ENCODE data around the gene MTMR8.
"Not testable (repeated sequence)": the region's sequence is repeated elsewhere in the genome, so short reads cannot be mapped to it uniquely, and the experiment has no call there.

MTMR8 gene

DNA sequence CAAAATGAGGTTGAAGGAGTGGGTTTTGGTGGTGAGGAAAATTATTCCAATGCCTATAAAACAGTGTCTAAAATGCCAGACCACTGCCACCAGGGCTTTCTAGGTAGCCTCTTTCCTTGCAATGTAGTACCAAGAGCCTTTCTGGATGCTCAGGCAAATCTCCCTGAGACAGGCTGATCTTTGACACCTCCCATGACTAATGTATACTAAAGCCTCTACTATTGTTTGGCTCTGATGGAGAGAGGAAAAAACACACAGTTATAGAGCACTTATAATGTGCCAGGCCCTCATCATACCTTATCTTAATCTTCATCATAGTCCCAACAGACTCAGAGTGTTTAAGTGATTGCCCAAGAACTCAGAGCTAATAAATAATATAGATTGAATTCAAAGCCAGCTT lies 5.8 kb downstream of the MTMR8 start:
- DNase-seq (ENCODE audit: extremely low read depth, insufficient read length) = no peak
- TF ChIP-seq, protein P1, sequence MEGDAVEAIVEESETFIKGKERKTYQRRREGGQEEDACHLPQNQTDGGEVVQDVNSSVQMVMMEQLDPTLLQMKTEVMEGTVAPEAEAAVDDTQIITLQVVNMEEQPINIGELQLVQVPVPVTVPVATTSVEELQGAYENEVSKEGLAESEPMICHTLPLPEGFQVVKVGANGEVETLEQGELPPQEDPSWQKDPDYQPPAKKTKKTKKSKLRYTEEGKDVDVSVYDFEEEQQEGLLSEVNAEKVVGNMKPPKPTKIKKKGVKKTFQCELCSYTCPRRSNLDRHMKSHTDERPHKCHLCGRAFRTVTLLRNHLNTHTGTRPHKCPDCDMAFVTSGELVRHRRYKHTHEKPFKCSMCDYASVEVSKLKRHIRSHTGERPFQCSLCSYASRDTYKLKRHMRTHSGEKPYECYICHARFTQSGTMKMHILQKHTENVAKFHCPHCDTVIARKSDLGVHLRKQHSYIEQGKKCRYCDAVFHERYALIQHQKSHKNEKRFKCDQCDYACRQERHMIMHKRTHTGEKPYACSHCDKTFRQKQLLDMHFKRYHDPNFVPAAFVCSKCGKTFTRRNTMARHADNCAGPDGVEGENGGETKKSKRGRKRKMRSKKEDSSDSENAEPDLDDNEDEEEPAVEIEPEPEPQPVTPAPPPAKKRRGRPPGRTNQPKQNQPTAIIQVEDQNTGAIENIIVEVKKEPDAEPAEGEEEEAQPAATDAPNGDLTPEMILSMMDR (IDR thresholded peaks at IDR 0.05; ENCODE audit: insufficient read depth, low read length, poor library complexity, severe bottlenecking) = no peak
- H3K36me3 ChIP-seq (ENCODE audit: control insufficient read depth, insufficient read depth, low read length) = no peaks in the 10 kb centered on the region
- H3K4me3 ChIP-seq (replicated peaks; ENCODE audit: low read depth, low read length) = no peak overlapping the region
- no peaks in the 10 kb centered on the region for H3K27me3 ChIP-seq (replicated peaks; ENCODE audit: control insufficient read depth, insufficient read depth, low read length)

DNA sequence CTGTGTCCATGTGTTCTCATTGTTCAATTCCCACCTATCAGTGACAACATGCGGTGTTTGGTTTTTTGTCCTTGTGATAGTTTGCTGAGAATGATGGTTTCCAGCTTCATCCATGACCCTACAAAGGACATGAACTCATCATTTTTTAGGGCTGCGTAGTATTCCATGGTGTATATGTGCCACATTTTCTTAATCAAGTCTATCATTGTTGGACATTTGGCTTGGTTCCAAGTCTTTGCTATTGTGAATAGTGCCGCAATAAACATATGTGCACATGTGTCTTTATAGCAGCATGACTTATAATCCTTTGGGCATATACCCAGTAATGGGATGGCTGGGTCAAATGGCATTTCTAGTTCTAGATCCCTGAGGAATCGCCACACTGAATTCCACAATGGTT lies 14.5 kb downstream of the MTMR8 start:
- not testable (repeated sequence) for DNase-seq (ENCODE audit: extremely low read depth, insufficient read length); H3K27me3 ChIP-seq (replicated peaks; ENCODE audit: control insufficient read depth, insufficient read depth, low read length); H3K36me3 ChIP-seq (ENCODE audit: control insufficient read depth, insufficient read depth, low read length); H3K4me3 ChIP-seq (replicated peaks; ENCODE audit: low read depth, low read length)

DNA sequence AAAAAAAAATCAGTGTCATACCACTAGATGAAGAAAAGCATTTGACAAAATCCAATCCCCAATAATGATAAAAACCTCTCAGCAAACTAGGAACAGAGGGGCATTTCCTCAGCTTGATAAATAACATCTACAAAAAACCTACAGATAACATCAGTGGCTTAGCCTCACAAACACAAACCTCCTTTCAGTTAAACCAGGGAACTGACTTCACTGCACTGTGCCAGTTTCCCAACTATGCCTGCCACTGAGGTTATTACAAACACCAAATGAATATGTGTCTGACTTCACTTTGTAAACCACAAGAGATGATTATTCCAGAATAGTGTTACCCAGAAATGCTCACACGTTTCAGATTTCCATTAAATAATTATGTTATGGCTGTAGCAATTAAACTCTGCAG lies 15.3 kb downstream of the MTMR8 start:
- TF ChIP-seq, protein P1 (IDR thresholded peaks at IDR 0.05; ENCODE audit: insufficient read depth, low read length, poor library complexity, severe bottlenecking) = no peak
- Histone ChIP-seq H3K27me3 (replicated peaks; ENCODE audit: control insufficient read depth, insufficient read depth, low read length) (no peaks in the 10 kb centered on the region), H3K36me3 (ENCODE audit: control insufficient read depth, insufficient read depth, low read length) (no peaks in the 10 kb centered on the region), H3K4me3 (replicated peaks; ENCODE audit: low read depth, low read length) (no peak overlapping the region)
- no peak for DNase-seq (ENCODE audit: extremely low read depth, insufficient read length)

DNA sequence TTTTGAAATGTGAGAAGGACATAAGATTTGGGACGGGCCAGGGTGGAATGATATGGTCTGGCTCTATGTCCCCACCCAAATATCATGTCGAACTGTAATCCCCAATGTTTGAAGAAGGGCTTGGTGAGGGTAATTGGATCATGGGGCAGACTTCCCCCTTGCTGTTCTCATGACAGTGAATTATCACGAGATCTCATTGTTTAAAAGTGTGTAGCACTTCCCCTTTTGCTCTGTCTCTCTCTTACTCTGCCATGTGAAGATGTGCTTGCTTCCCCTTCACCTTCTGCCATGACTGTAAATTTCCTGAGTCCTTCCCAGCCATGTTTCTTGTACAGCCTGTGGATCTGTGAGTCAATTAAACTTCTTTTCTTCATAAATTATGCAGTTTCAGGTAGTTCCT lies 17.5 kb downstream of the MTMR8 start:
- DNase-seq (ENCODE audit: extremely low read depth, insufficient read length) = no peak
- Histone ChIP-seq H3K4me3 (replicated peaks; ENCODE audit: low read depth, low read length) (no peak overlapping the region), H3K36me3 (ENCODE audit: control insufficient read depth, insufficient read depth, low read length) (no peaks in the 10 kb centered on the region), H3K27me3 (replicated peaks; ENCODE audit: control insufficient read depth, insufficient read depth, low read length) (no peaks in the 10 kb centered on the region)
- TF ChIP-seq, protein P1 (IDR thresholded peaks at IDR 0.05; ENCODE audit: insufficient read depth, low read length, poor library complexity, severe bottlenecking) = no peak

DNA sequence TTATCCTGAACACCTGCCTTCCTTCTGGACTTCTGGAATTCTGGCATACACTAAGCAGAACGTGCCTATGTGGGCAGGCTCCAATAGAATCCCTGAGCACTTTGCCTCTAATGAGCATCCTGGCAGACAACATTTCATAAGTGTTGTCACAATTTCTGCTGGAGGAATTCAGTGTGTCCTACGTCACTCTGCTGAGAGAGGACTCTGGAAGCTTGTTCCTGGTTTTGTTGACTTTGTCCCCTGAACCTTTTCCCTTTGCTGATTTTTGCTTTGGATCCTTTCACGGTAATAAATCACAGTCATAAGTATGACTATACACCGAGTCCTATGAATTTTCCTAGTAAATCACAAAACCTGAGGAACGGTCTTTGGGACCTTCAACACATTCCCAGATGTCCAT lies 43.2 kb downstream of the MTMR8 start:
- no peaks in the 10 kb centered on the region for H3K27me3 ChIP-seq (replicated peaks; ENCODE audit: control insufficient read depth, insufficient read depth, low read length)
- TF ChIP-seq, protein P1 (IDR thresholded peaks at IDR 0.05; ENCODE audit: insufficient read depth, low read length, poor library complexity, severe bottlenecking) = no peak
- no peak overlapping the region for H3K4me3 ChIP-seq (replicated peaks; ENCODE audit: low read depth, low read length)
- DNase-seq (ENCODE audit: extremely low read depth, insufficient read length) = no peak
- H3K36me3 ChIP-seq (ENCODE audit: control insufficient read depth, insufficient read depth, low read length) = no peaks in the 10 kb centered on the region

DNA sequence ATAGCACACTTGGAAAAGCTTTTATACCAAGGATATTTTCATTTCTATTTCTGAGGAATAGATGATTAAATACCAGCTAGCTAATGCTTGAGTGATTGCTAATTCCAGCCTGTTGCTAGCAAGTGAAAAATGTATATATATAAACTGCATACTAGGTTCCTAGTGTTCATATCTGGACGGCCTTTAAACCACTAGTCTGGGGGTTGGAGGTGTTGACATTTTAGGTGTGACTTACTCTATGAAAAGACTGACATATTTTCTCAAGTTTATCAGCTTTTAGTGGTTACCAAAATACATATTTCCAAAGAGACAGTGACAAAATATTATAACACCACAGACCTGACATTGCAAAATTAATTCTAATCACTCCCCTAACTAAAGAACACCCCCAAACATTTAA lies 44.7 kb downstream of the MTMR8 start:
- no peak for DNase-seq (ENCODE audit: extremely low read depth, insufficient read length)
- Histone ChIP-seq H3K4me3 (replicated peaks; ENCODE audit: low read depth, low read length) (no peak overlapping the region), H3K27me3 (replicated peaks; ENCODE audit: control insufficient read depth, insufficient read depth, low read length) (no peaks in the 10 kb centered on the region), H3K36me3 (ENCODE audit: control insufficient read depth, insufficient read depth, low read length) (no peaks in the 10 kb centered on the region)
- TF ChIP-seq, protein P1 (IDR thresholded peaks at IDR 0.05; ENCODE audit: insufficient read depth, low read length, poor library complexity, severe bottlenecking) = no peak

Measured in GM06990 (cell line).